Activated CD4-positive, alpha-beta memory T cell treated with anti-CD3 and anti-CD28 coated beads for 36 hours (primary cell): Measurements from ENCODE around the gene CXCL13. TPM values are rescaled to one million over a fixed set of nuclear protein-coding genes. Genes with fewer than 3 reads are reported as not detected.
"Not testable (repeated sequence)": the region's sequence is repeated elsewhere in the genome, so short reads cannot be mapped to it uniquely, and the experiment has no call there.

Experiments used
- CTCF ChIA-PET: fragments of 350-600 bp; sonication (Branson Sonifier 250); formaldehyde crosslinking; loops from one replicate; lab custom pipeline; 2021; ENCODE audit warnings: antibody characterized with exemption, inconsistent platforms; lab: Charles Lee
- POLR2A ChIA-PET: fragments of 350-600 bp; sonication (Branson Sonifier 250); formaldehyde crosslinking; loops from one replicate; lab custom pipeline; 2021; ENCODE audit warnings: antibody characterized with exemption; lab: Charles Lee
- DNase-seq: peaks from one replicate; pipeline ENCODE4 v3.0.0-alpha.2; 2020
- H3K27ac Mint-ChIP-seq: one replicate; pipeline ENCODE4 v1.8.0; 2021; ENCODE audit warnings: mixed read lengths
- H3K27me3 Mint-ChIP-seq: one replicate; pipeline ENCODE4 v1.8.0; 2021; ENCODE audit warnings: mixed read lengths
- H3K36me3 Mint-ChIP-seq: one replicate; pipeline ENCODE4 v1.8.0; 2021; ENCODE audit warnings: mixed read lengths
- H3K4me1 Mint-ChIP-seq: one replicate; pipeline ENCODE4 v1.8.0; 2021; ENCODE audit warnings: low read depth, mixed read lengths
- H3K4me3 Mint-ChIP-seq: one replicate; pipeline ENCODE4 v1.8.0; 2021; ENCODE audit warnings: mild to moderate bottlenecking, mixed read lengths
- H3K9me3 Mint-ChIP-seq: one replicate; pipeline ENCODE4 v1.8.0; 2021; ENCODE audit warnings: mixed read lengths
- intact Hi-C: fragments of 100-400 bp; cut with micrococcal nuclease; formaldehyde crosslinking; loops from one replicate; pipeline ENCODE4 v1.15.1; 2023
- total RNA-seq, 2 experiments: library from RNA; stranded (reverse); gene quantifications; one replicate each; pipeline ENCODE4 v1.2.3, GENCODE V29; 2021

Gene CXCL13
- total RNA-seq, 2 experiments from 2014 or later: 2.8 to 3.0 TPM

DNA sequence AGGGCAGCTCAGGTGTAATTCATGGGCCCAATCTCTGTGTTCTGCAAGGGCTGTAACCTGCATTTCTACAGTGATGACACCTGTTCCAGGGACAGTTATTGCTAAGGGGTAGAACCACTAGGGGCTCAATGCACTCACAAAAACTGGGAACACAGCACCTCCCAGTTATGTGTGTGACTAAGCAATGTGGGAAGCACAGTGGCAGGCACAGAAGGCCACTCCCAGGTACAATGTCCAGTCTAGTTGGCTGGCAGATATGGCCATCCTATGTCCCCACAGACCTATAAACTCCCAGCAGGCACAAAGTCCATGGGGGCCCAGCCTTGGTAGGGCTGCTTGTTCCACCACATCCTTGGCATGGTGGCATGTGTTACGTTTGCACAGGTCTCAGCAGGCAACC lies 25.7 kb downstream of the CXCL13 start:
- Mint-ChIP-seq H3K27ac (no peak overlapping the region), H3K9me3 (no peaks in the 10 kb centered on the region), H3K27me3 (peaks cover 1% of the 10 kb centered on the region), H3K4me3 (no peak overlapping the region), H3K4me1 (peaks cover 15% of the 10 kb centered on the region), H3K36me3 (no peaks in the 10 kb centered on the region)
- POLR2A ChIA-PET: no interaction called here
- no peak for DNase-seq
- CTCF ChIA-PET: interaction anchor here (3.6 kb wide), 1 partner anchor 12 kb away, joined by 36 read pairs; no protein-coding TSS in a partner anchor
- intact Hi-C loops: no loop called here

- no peak for DNase-seq
- peaks cover 1% of the 10 kb centered on the region for H3K27me3 Mint-ChIP-seq
- H3K9me3 Mint-ChIP-seq: peaks cover 15% of the 10 kb centered on the region
- ChIA-PET POLR2A (no interaction called here), CTCF (no interaction called here)
- H3K4me1 Mint-ChIP-seq: peaks cover 15% of the 10 kb centered on the region
- no peak overlapping the region for H3K4me3 Mint-ChIP-seq
- intact Hi-C loops: no loop called here
- H3K36me3 Mint-ChIP-seq: peaks cover 3% of the 10 kb centered on the region
- no peak overlapping the region for H3K27ac Mint-ChIP-seq
These were observed 28.6 kb downstream of the CXCL13 start for GRCh38 chr4:77634132-77634785.

DNA sequence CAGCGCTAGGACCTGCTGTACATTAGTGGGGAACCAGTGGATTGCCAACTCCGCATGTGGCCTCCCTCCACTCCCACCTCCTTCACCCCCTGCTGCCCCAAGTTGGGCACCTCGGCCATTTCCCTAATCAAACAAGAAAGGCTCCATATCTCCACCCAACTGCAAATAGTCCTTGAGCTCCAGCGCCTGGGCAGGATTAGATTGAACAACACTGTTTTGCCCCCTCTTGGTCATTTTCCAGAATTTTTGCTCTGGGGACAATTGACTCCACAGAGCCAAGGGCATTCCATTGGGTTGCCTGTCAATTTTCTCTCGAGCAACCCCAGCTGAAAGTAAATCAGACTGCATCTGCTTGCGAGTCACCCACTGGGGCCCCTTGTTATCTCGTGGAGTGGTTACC lies 29.6 kb downstream of the CXCL13 start:
- Mint-ChIP-seq H3K9me3 (peaks cover 15% of the 10 kb centered on the region), H3K36me3 (peaks cover 3% of the 10 kb centered on the region), H3K4me3 (no peak overlapping the region), H3K27me3 (peaks cover 1% of the 10 kb centered on the region), H3K4me1 (peaks cover 6% of the 10 kb centered on the region), H3K27ac (no peak overlapping the region)
- ChIA-PET CTCF (no interaction called here), POLR2A (no interaction called here)
- DNase-seq: no peak
- intact Hi-C loops: no loop called here

- no peak for DNase-seq
- Mint-ChIP-seq H3K27ac (no peak overlapping the region), H3K9me3 (peaks cover 15% of the 10 kb centered on the region), H3K27me3 (peaks cover 1% of the 10 kb centered on the region), H3K4me1 (no peaks in the 10 kb centered on the region), H3K36me3 (peaks cover 3% of the 10 kb centered on the region), H3K4me3 (no peak overlapping the region)
- ChIA-PET POLR2A (no interaction called here), CTCF (no interaction called here)
- intact Hi-C loops: no loop called here
These were observed 30.3 kb downstream of the CXCL13 start for GRCh38 chr4:77635876-77636275.

GRCh38 chr4:77636902-77637301 lies 31.3 kb downstream of the CXCL13 start:
- Mint-ChIP-seq H3K4me1 (no peaks in the 10 kb centered on the region), H3K27me3 (peaks cover 1% of the 10 kb centered on the region), H3K9me3 (peaks cover 15% of the 10 kb centered on the region), H3K36me3 (peaks cover 3% of the 10 kb centered on the region), H3K4me3 (no peak overlapping the region), H3K27ac (no peak overlapping the region)
- intact Hi-C loops: no loop called here
- CTCF ChIA-PET: no interaction called here
- DNase-seq: no peak
- POLR2A ChIA-PET: no interaction called here

DNA sequence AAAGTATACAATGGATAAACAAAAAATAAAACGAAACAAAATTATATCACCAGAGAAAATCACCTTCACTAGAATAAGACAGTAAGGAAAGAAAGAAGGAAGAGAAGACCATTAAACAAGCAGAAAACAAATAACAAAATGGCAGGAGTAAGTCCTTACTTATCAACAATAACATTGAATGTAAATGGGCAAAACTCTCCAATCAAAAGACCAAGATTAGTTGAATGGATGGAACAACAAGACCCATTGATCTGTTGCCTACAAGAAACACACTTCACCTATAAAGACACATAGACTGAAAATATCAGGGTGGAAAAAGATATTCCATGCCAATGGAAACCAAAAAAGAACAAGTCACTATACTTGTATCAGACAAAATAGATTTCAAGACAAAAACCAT lies 38.4 kb downstream of the CXCL13 start:
- H3K27me3 Mint-ChIP-seq, intact Hi-C loops, H3K4me3 Mint-ChIP-seq, POLR2A ChIA-PET, DNase-seq, H3K27ac Mint-ChIP-seq, H3K4me1 Mint-ChIP-seq, H3K36me3 Mint-ChIP-seq: not testable (repeated sequence)
- peaks cover 29% of the 10 kb centered on the region for H3K9me3 Mint-ChIP-seq
- CTCF ChIA-PET: interaction anchor here (0.6 kb wide), 1 partner anchor 274 kb away, joined by 4 read pairs; no protein-coding TSS in a partner anchor

DNA sequence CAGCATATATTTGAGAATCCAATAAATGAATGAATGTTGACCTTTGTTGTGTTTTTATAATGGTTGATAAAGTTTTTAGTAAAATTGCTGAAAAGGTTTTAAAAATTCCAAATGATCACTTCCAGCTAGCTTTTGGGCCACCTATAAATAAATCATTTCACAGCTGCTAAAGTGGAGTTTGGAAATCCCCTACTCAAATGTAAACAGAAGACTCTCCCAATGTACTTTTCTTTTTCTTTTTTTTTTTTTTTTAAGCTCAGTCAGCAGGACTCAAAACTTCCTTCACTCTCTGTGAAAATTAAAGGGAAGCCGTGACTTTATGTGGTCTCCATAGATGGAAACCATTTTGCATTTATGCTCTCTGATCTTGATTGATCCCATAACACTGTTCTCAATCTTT lies 45.2 kb downstream of the CXCL13 start:
- peaks cover 14% of the 10 kb centered on the region for H3K9me3 Mint-ChIP-seq
- no peak overlapping the region for H3K4me3 Mint-ChIP-seq
- POLR2A ChIA-PET: no interaction called here
- H3K27ac Mint-ChIP-seq: no peak overlapping the region
- no peaks in the 10 kb centered on the region for H3K27me3 Mint-ChIP-seq
- H3K36me3 Mint-ChIP-seq: peaks cover 2% of the 10 kb centered on the region
- no peaks in the 10 kb centered on the region for H3K4me1 Mint-ChIP-seq
- CTCF ChIA-PET: interaction anchor here (1.2 kb wide), 1 partner anchor 31 kb away, joined by 4 read pairs; no protein-coding TSS in a partner anchor
- intact Hi-C loops: no loop called here
- no peak for DNase-seq

GRCh38 chr4:77651820-77652219 lies 46.2 kb downstream of the CXCL13 start:
- Mint-ChIP-seq H3K4me1 (no peaks in the 10 kb centered on the region), H3K9me3 (peaks cover 7% of the 10 kb centered on the region), H3K27me3 (no peaks in the 10 kb centered on the region), H3K36me3 (no peaks in the 10 kb centered on the region), H3K4me3 (no peak overlapping the region), H3K27ac (no peak overlapping the region)
- ChIA-PET CTCF (interaction anchor here (1.2 kb wide), 1 partner anchor 32 kb away, joined by 4 read pairs; no protein-coding TSS in a partner anchor), POLR2A (no interaction called here)
- intact Hi-C loops: no loop called here
- DNase-seq: no peak

GRCh38 chr4:77652237-77652897 lies 46.7 kb downstream of the CXCL13 start:
- intact Hi-C loops: no loop called here
- no peak for DNase-seq
- Mint-ChIP-seq H3K27ac (no peak overlapping the region), H3K36me3 (no peaks in the 10 kb centered on the region), H3K4me1 (no peaks in the 10 kb centered on the region), H3K4me3 (no peak overlapping the region), H3K27me3 (no peaks in the 10 kb centered on the region), H3K9me3 (peaks cover 4% of the 10 kb centered on the region)
- CTCF ChIA-PET: no interaction called here
- POLR2A ChIA-PET: no interaction called here

DNA sequence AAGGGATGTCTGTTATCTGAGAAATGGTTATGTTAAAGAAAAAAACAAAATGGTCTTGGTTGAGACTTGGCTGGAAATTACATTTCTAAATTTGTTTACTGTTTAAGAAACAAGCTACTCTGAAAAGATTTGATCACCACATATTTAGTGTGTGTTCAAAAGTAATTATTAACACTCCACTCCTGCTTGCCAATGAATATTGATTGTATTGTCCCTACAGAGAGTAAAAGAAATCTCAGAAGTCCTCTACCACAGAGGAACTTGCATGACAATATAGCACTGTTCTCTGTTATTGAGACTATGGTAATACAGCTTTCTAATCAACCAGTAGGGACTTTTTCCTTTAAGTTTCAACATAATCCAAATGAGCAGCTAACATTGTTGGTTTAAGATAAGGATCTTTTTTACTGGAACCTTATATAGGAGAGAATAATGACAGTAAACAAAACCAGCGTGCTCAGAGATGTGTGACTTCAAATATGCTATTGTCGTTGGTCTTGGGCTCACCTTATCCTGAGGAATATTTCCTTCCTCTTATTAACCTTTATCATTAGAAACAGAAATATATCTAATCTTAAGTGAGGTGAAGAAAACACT lies 47.6 kb downstream of the CXCL13 start:
- intact Hi-C loops: no loop called here
- no peak overlapping the region for H3K27ac Mint-ChIP-seq
- no peaks in the 10 kb centered on the region for H3K27me3 Mint-ChIP-seq
- DNase-seq: no peak
- no peaks in the 10 kb centered on the region for H3K4me1 Mint-ChIP-seq
- POLR2A ChIA-PET: no interaction called here
- H3K4me3 Mint-ChIP-seq: no peak overlapping the region
- H3K9me3 Mint-ChIP-seq: peaks cover 6% of the 10 kb centered on the region
- H3K36me3 Mint-ChIP-seq: no peaks in the 10 kb centered on the region
- CTCF ChIA-PET: no interaction called here

DNA sequence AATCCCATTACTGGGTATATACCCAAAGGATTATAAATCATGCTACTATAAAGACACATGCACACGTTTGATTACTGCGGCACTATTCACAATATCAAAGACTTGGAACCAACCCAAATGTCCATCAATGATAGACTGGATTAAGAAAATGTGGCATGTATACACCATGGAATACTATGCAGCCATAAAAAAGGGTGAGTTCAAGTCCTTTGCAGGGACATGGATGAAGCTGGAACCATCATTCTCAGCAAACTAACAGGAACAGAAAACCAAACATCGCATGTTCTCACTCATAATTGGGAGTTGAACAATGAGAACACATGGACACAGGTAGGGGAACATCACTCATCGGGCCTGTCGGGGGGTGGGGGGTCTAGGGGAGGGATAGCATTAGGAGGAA lies 54.7 kb downstream of the CXCL13 start:
- CTCF ChIA-PET, POLR2A ChIA-PET, intact Hi-C loops, H3K9me3 Mint-ChIP-seq, DNase-seq, H3K27ac Mint-ChIP-seq, H3K4me1 Mint-ChIP-seq, H3K27me3 Mint-ChIP-seq, H3K4me3 Mint-ChIP-seq, H3K36me3 Mint-ChIP-seq: not testable (repeated sequence)
